Keratinocyte (primary cell): ENCODE data around the gene MAS1L. TPM values are rescaled to one million over a fixed set of nuclear protein-coding genes. Genes with fewer than 3 reads are reported as not detected.

Experiments used
- DNase-seq: peaks from one replicate; pipeline ENCODE4 v3.0.0-alpha.2; 2011; ENCODE audit warnings: low read depth, missing footprints, low spot score
- FAIRE-seq: peaks from 2 replicates; lab custom pipeline; 2011; peaks lifted over from hg19 to GRCh38; lab: Jason Lieb, UNC
- H2AFZ ChIP-seq: 2 replicates; pipeline ENCODE4 v1.6.0; 2012; ENCODE audit warnings: low read length, control low read depth, inconsistent platforms; ENCODE audit not compliant: control insufficient read depth
- H3K27ac ChIP-seq: 2 replicates; pipeline ENCODE4 v1.5.1; 2011; ENCODE audit warnings: low read length; ENCODE audit not compliant: control insufficient read depth, insufficient read depth
- H3K27me3 ChIP-seq: 3 replicates; pipeline ENCODE4 v1.6.0; 2011; ENCODE audit warnings: low read length; ENCODE audit not compliant: control insufficient read depth, insufficient read depth; ENCODE audit errors: extremely low read depth
- H3K36me3 ChIP-seq, 2 experiments: 2 replicates in 1 of 2; 3 replicates in 1 of 2; pipeline ENCODE4 v1.5.1; 2011; ENCODE audit warnings: low read length in 2 of 2, mild to moderate bottlenecking in 1 of 2; ENCODE audit not compliant: control insufficient read depth in 2 of 2, insufficient read depth in 2 of 2; ENCODE audit errors: extremely low read depth in 1 of 2
- H3K4me1 ChIP-seq: 3 replicates; pipeline ENCODE4 v1.5.1; 2011; ENCODE audit warnings: low read length; ENCODE audit not compliant: control insufficient read depth, insufficient read depth; ENCODE audit errors: extremely low read depth
- H3K4me2 ChIP-seq: 3 replicates; pipeline ENCODE4 v1.6.0; 2011; ENCODE audit warnings: low read depth, low read length; ENCODE audit not compliant: control insufficient read depth, insufficient read depth; ENCODE audit errors: extremely low read depth
- H3K4me3 ChIP-seq, 3 experiments: fragments of 200-600 bp in 1 of 3; sonication (generic) in 1 of 3; 2 replicates in 2 of 3; 3 replicates in 1 of 3; pipeline ENCODE4 v1.5.1; 2011 to 2016; ENCODE audit warnings: low read length in 3 of 3, mild to moderate bottlenecking in 3 of 3, control low read depth in 2 of 3, inconsistent platforms in 1 of 3, low read depth in 1 of 3, mixed read lengths in 1 of 3, mixed run types in 1 of 3, moderate library complexity in 1 of 3; ENCODE audit not compliant: control insufficient read depth in 2 of 3, insufficient read depth in 2 of 3; ENCODE audit errors: extremely low read depth in 1 of 3
- H3K79me2 ChIP-seq: 2 replicates; pipeline ENCODE4 v1.6.0; 2012; ENCODE audit warnings: low read length; ENCODE audit not compliant: control insufficient read depth, insufficient read depth
- H3K9ac ChIP-seq: 3 replicates; pipeline ENCODE4 v1.6.0; 2011; ENCODE audit warnings: low read length; ENCODE audit not compliant: control insufficient read depth, insufficient read depth; ENCODE audit errors: extremely low read depth
- H3K9me1 ChIP-seq: 3 replicates; pipeline ENCODE4 v1.6.0; 2011; ENCODE audit warnings: low read length; ENCODE audit not compliant: control insufficient read depth, insufficient read depth; ENCODE audit errors: extremely low read depth
- H3K9me3 ChIP-seq: 2 replicates; pipeline ENCODE4 v1.5.1; 2012; ENCODE audit warnings: low read depth, low read length; ENCODE audit not compliant: control insufficient read depth
- H4K20me1 ChIP-seq: 3 replicates; pipeline ENCODE4 v1.6.0; 2011; ENCODE audit warnings: low read length; ENCODE audit not compliant: control insufficient read depth, insufficient read depth; ENCODE audit errors: extremely low read depth
- CTCF ChIP-seq, 3 experiments: IDR thresholded peaks in 1 of 3; conservative IDR thresholded peaks in 1 of 3; optimal IDR thresholded peaks in 1 of 3; 2 replicates in 2 of 3; 3 replicates in 1 of 3; pipeline versions ENCODE3 to v1.5.1; 2011; ENCODE audit warnings: low read length in 3 of 3, mild to moderate bottlenecking in 3 of 3, moderate library complexity in 2 of 3, control low read depth in 1 of 3, inconsistent platforms in 1 of 3; ENCODE audit not compliant: insufficient read depth in 2 of 3; ENCODE audit errors: extremely low read depth in 1 of 3
- EZH2 ChIP-seq: IDR thresholded peaks from one replicate; pipeline ENCODE4 v1.6.1; 2012; ENCODE audit warnings: inconsistent platforms, mild to moderate bottlenecking, low read length, moderate library complexity
- dilution Hi-C: fragments of 300-500 bp; cut with MboI; formaldehyde crosslinking; loops from one replicate; pipeline ENCODE4 v1.7.0; 2020; ENCODE audit warnings: low sequenced_read_pairs; ENCODE audit not compliant: extremely low pct_ligation_motif_present
- polyA plus RNA-seq, 5 experiments: library from polyadenylated mRNA; depleted of rRNA in 3 of 5; stranded (reverse) in 3 of 5; stranded (forward) in 1 of 5; unstranded in 1 of 5; fragments of >200 nt; gene quantifications; 1 replicate in 1 of 5; 2 replicates in 3 of 5; 3 replicates in 1 of 5; pipeline versions ENCODE4 v1.2.1 to v1.2.3, GENCODE V29; 2011 to 2012; ENCODE audit warnings: missing spikeins in 2 of 5, low read depth in 1 of 5, low replicate concordance in 1 of 5

Gene MAS1L
- polyA plus RNA-seq, 1 donor (not counting 4 experiments of a cell fraction or from before 2014, with no cell fraction given): not detected

- H3K27me3 ChIP-seq: no peaks in the 10 kb centered on the region
- no peaks in the 10 kb centered on the region for H3K36me3 ChIP-seq
- no peak overlapping the region for H3K27ac ChIP-seq
- no peak for DNase-seq
- H3K4me1 ChIP-seq: no peaks in the 10 kb centered on the region
- no peak for FAIRE-seq
- H3K9me3 ChIP-seq: no peaks in the 10 kb centered on the region
- no peaks in the 10 kb centered on the region for H3K9me1 ChIP-seq
- H4K20me1 ChIP-seq: no peaks in the 10 kb centered on the region
- H2AFZ ChIP-seq: no peak overlapping the region
- no peaks in the 10 kb centered on the region for H3K79me2 ChIP-seq
- no peak overlapping the region for H3K4me3 ChIP-seq
- no peak overlapping the region for H3K4me2 ChIP-seq
- dilution Hi-C loops: no loop called here
- TF ChIP-seq EZH2 (no peak), CTCF (optimal IDR thresholded peaks at IDR 0.05 in 1 of 3, IDR thresholded peaks at IDR 0.05 in 1 of 3, conservative IDR thresholded peaks at IDR 0.05 in 1 of 3; ENCODE audit: extremely low read depth in 1 of 3, insufficient read depth in 2 of 3, low read length in 3 of 3) (no peak)
- no peak overlapping the region for H3K9ac ChIP-seq
Measured at GRCh38 chr6:29531668-29532067, 43.9 kb upstream of the MAS1L start.

- Histone ChIP-seq H3K27ac (no peak overlapping the region), H3K9ac (no peak overlapping the region), H3K9me1 (no peaks in the 10 kb centered on the region), H2AFZ (no peak overlapping the region), H3K4me2 (no peak overlapping the region), H3K9me3 (no peaks in the 10 kb centered on the region), H4K20me1 (no peaks in the 10 kb centered on the region), H3K27me3 (no peaks in the 10 kb centered on the region), H3K79me2 (no peaks in the 10 kb centered on the region), H3K36me3 (no peaks in the 10 kb centered on the region), H3K4me3 (no peak overlapping the region), H3K4me1 (no peaks in the 10 kb centered on the region)
- dilution Hi-C loops: no loop called here
- TF ChIP-seq EZH2: no peak
- no peak for TF ChIP-seq CTCF (optimal IDR thresholded peaks at IDR 0.05 in 1 of 3, IDR thresholded peaks at IDR 0.05 in 1 of 3, conservative IDR thresholded peaks at IDR 0.05 in 1 of 3; ENCODE audit: extremely low read depth in 1 of 3, insufficient read depth in 2 of 3, low read length in 3 of 3)
- no peak for FAIRE-seq
- DNase-seq: no peak
Measured at GRCh38 chr6:29530671-29531310, 43.0 kb upstream of the MAS1L start.
